Measurements from ENCODE around the gene SUCLG2.

DNA sequence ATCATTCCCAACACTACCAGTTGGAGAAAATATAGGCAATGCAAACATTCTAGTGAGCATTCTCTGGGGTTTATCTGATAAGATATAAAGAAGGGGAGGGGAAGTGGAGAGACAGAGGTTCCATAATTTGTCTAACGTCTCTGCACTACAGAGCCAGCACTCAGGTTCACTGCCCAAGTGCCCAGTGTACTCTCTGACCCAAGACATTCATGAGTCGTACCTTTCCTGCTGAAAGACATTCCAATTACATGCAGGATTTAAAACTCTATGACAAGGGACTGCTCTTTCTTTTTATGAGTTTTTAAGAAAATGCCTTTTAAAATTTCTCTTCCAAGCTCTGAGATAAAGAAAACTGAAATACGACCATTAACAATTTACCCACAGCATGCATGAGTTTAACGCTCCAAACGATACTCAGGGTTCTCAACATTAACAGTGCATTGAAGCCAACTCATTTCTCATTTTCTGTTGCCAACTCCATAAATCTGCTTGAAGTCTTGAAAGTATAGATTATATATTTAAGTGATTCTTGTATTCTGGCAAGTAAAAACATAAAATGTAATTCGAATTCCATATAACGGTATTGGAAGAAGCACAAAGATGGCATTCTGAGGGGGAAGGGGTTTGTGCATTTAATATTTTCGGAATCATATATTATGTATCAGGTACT lies 193.4 kb downstream of the SUCLG2 start:
- TF ChIP-seq, protein P1, sequence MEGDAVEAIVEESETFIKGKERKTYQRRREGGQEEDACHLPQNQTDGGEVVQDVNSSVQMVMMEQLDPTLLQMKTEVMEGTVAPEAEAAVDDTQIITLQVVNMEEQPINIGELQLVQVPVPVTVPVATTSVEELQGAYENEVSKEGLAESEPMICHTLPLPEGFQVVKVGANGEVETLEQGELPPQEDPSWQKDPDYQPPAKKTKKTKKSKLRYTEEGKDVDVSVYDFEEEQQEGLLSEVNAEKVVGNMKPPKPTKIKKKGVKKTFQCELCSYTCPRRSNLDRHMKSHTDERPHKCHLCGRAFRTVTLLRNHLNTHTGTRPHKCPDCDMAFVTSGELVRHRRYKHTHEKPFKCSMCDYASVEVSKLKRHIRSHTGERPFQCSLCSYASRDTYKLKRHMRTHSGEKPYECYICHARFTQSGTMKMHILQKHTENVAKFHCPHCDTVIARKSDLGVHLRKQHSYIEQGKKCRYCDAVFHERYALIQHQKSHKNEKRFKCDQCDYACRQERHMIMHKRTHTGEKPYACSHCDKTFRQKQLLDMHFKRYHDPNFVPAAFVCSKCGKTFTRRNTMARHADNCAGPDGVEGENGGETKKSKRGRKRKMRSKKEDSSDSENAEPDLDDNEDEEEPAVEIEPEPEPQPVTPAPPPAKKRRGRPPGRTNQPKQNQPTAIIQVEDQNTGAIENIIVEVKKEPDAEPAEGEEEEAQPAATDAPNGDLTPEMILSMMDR (conservative IDR thresholded peaks at IDR 0.05; ENCODE audit: low read depth, low read length), result no peak
- no peak for TF ChIP-seq EZH2 (IDR thresholded peaks at IDR 0.05; ENCODE audit: low read length, unreplicated experiment)
- TF ChIP-seq EZH2phosphoT487 (IDR thresholded peaks at IDR 0.05; ENCODE audit: borderline replicate concordance, low read length), result no peak
